ENCODE data around the gene NOCT. TPM values are rescaled to one million over a fixed set of nuclear protein-coding genes. Genes with fewer than 3 reads are reported as not detected.

The NOCT gene
- total RNA-seq, 1 experiment from 2014 or later = 20.4 TPM

DNA sequence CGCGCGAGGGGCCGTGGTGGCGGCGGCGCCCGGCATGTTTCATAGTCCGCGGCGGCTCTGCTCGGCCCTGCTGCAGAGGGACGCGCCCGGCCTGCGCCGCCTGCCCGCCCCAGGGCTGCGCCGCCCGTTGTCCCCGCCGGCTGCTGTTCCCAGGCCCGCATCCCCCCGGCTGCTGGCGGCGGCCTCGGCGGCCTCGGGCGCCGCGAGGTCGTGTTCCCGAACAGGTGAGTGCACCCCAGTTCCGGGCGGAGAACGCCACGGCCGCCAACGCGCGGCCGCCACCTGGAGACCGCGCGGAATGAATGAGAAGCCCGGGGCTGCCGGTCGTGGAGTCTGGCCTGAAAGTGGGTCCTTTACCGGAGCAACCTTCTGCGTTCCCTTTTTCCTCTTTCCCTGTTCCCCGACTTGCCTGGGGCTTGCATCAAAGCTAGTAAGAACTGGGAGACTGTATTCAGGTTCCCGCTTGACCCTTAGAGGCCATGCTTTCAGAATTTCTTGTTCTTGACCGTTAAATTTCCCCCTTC, 429 bp downstream of the NOCT start:
- Histone ChIP-seq H3K4me1 (ENCODE audit: control insufficient read depth in 1 of 2, insufficient read depth in 2 of 2, low read length in 2 of 2) (peaks cover 20 to 52% of the 10 kb centered on the region in 2 experiments), H3K79me2 (ENCODE audit: insufficient read depth, low read length) (peaks cover 53% of the 10 kb centered on the region), H3K9me3 (ENCODE audit: control insufficient read depth in 1 of 2, insufficient read depth in 1 of 2, low read depth in 1 of 2, low read length in 2 of 2) (no peaks in the 10 kb centered on the region), H4K20me1 (ENCODE audit: insufficient read depth) (peaks cover 7% of the 10 kb centered on the region; the same call in 1 of the 2 replicates), H2AFZ (ENCODE audit: low read depth, low read length, poor library complexity, severe bottlenecking) (no peak overlapping the region), H3K9me2 (ENCODE audit: insufficient read depth) (no peaks in the 10 kb centered on the region), H3K9ac (ENCODE audit: low read length) (peak overlapping the region; percentile 90), H3K36me3 (ENCODE audit: control insufficient read depth in 1 of 2, insufficient read depth in 2 of 2, low read length in 2 of 2) (peaks cover 3 to 20% of the 10 kb centered on the region in 2 experiments; a peak in 1 of 4 replicates), H3K27ac (ENCODE audit: low read depth, low read length) (peak overlapping the region; percentile 82), H3K27me3 (ENCODE audit: insufficient read depth, low read length) (no peaks in the 10 kb centered on the region), H3K4me3 (replicated peaks in 1 of 2; ENCODE audit: low read depth in 1 of 2, low read length in 2 of 2) (peak overlapping the region; percentile 88 to 93), H3K4me2 (ENCODE audit: low read length) (peak overlapping the region; percentile 81)
- RAD21 ChIA-PET (ENCODE audit: low non-redundant PET in 1 of 2, low total read pairs in 2 of 2, uncharacterized antibody in 2 of 2, unreplicated experiment in 2 of 2) = no interaction called here
- no peak for TF ChIP-seq CBX3 (IDR thresholded peaks at IDR 0.05; ENCODE audit: low read depth)
- TF ChIP-seq POLR2AphosphoS5 (IDR thresholded peaks at IDR 0.05; ENCODE audit: low read depth, low read length) = no peak
- no peak for TF ChIP-seq SP1 (IDR thresholded peaks at IDR 0.05; ENCODE audit: low read depth)
- no peak for TF ChIP-seq EZH2 (IDR thresholded peaks at IDR 0.05)
- TF ChIP-seq ZFX (IDR thresholded peaks at IDR 0.05) = peak; percentile 89; the same call in 1 of the 2 replicates
- CTCF ChIA-PET = interaction anchor here (2.1 kb wide), 1 partner anchor 15 kb away, joined by 16 read pairs; no protein-coding TSS in a partner anchor
- no TSS peak for BruUV-seq (replicated peaks)
- intact Hi-C loops (cut with micrococcal nuclease) = loop anchor here (2.0 to 5.0 kb wide), 3 partner anchors 67 to 286 kb away; partner anchors contain the start of genes ELF2, NAA15 and NDUFC1
- POLR2A ChIA-PET = interaction anchor here (1.0 to 1.1 kb wide), 2 partner anchors 14 to 161 kb away, joined by 4 to 6 read pairs; partner anchors contain the start of gene ELF2
- ATAC-seq = no peak; the same call in 1 of the 2 replicates
- no peak for DNase-seq (ENCODE audit: low read depth, low spot score)

DNA sequence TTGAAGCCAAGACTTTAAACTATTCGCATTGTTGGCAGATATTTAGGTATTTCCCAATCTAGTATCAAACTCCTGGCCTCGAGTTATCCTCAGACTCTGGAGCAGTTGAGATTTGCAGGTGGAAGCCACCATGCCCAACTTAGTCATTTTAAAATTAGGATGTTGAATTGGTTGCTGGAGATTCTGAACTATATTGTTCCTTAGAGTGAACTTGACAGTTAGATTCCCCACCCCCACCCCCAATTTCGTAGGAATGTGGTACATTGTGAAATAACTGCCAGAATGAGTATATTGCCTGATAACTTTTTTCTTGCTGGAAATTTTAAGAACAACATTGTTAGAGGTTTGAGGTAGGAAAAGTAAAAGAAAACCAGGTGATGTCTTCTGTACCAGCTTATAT, 2.3 kb downstream of the NOCT start:
- POLR2A ChIA-PET = interaction anchor here (0.9 kb wide), 1 partner anchor 60 kb away, joined by 5 read pairs; no protein-coding TSS in a partner anchor
- intact Hi-C loops (cut with micrococcal nuclease) = loop anchor here (5.0 kb wide), 2 partner anchors 159 to 284 kb away; partner anchors contain the start of genes ELF2, NAA15 and NDUFC1

More for the DNA sequence above, 2.3 kb downstream of the NOCT start:
- TF ChIP-seq RAD21 (IDR thresholded peaks at IDR 0.05; ENCODE audit: low read depth) = no peak
- DNase-seq (ENCODE audit: low read depth, low spot score) (no peak), ATAC-seq (no peak)
- Histone ChIP-seq H3K4me1 (ENCODE audit: control insufficient read depth in 1 of 2, insufficient read depth in 2 of 2, low read length in 2 of 2) (peaks cover 20 to 54% of the 10 kb centered on the region in 2 experiments), H3K4me2 (ENCODE audit: low read length) (peak overlapping the region; percentile 81), H3K79me2 (ENCODE audit: insufficient read depth, low read length) (peaks cover 71% of the 10 kb centered on the region), H3K27me3 (ENCODE audit: insufficient read depth, low read length) (no peaks in the 10 kb centered on the region), H4K20me1 (ENCODE audit: insufficient read depth) (peaks cover 12% of the 10 kb centered on the region; the same call in 1 of the 2 replicates), H3K27ac (ENCODE audit: low read depth, low read length) (no peak overlapping the region), H3K4me3 (replicated peaks in 1 of 2; ENCODE audit: low read depth in 1 of 2, low read length in 2 of 2) (no peak overlapping the region), H3K36me3 (ENCODE audit: control insufficient read depth in 1 of 2, insufficient read depth in 2 of 2, low read length in 2 of 2) (peaks cover 3 to 20% of the 10 kb centered on the region in 2 experiments; a peak in 1 of 4 replicates), H3K9me3 (ENCODE audit: control insufficient read depth in 1 of 2, insufficient read depth in 1 of 2, low read depth in 1 of 2, low read length in 2 of 2) (no peaks in the 10 kb centered on the region), H3K9ac (ENCODE audit: low read length) (no peak overlapping the region), H2AFZ (ENCODE audit: low read depth, low read length, poor library complexity, severe bottlenecking) (no peak overlapping the region), H3K9me2 (ENCODE audit: insufficient read depth) (no peaks in the 10 kb centered on the region)
- ChIA-PET RAD21 (ENCODE audit: low non-redundant PET in 1 of 2, low total read pairs in 2 of 2, uncharacterized antibody in 2 of 2, unreplicated experiment in 2 of 2) (no interaction called here), CTCF (interaction anchor here (0.6 to 4.8 kb wide), 2 partner anchors 8 to 12 kb away, joined by 4 to 29 read pairs; no protein-coding TSS in a partner anchor)
- no TSS peak for BruUV-seq (replicated peaks)

Measured in HCT116 (cell line).